GM18499 (cell line): ENCODE measurements around the gene TAF1D.
"Not testable (repeated sequence)": the region's sequence is repeated elsewhere in the genome, so short reads cannot be mapped to it uniquely, and the experiment has no call there.

Source experiments
- ATAC-seq: cut with Tn5 transposase; IDR thresholded peaks from one replicate; pipeline ENCODE4 v1.9.1; 2021; ENCODE audit warnings: moderate number of reproducible peaks; ENCODE audit not compliant: insufficient read depth, unreplicated experiment

The TAF1D gene, protein sequence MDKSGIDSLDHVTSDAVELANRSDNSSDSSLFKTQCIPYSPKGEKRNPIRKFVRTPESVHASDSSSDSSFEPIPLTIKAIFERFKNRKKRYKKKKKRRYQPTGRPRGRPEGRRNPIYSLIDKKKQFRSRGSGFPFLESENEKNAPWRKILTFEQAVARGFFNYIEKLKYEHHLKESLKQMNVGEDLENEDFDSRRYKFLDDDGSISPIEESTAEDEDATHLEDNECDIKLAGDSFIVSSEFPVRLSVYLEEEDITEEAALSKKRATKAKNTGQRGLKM

DNA sequence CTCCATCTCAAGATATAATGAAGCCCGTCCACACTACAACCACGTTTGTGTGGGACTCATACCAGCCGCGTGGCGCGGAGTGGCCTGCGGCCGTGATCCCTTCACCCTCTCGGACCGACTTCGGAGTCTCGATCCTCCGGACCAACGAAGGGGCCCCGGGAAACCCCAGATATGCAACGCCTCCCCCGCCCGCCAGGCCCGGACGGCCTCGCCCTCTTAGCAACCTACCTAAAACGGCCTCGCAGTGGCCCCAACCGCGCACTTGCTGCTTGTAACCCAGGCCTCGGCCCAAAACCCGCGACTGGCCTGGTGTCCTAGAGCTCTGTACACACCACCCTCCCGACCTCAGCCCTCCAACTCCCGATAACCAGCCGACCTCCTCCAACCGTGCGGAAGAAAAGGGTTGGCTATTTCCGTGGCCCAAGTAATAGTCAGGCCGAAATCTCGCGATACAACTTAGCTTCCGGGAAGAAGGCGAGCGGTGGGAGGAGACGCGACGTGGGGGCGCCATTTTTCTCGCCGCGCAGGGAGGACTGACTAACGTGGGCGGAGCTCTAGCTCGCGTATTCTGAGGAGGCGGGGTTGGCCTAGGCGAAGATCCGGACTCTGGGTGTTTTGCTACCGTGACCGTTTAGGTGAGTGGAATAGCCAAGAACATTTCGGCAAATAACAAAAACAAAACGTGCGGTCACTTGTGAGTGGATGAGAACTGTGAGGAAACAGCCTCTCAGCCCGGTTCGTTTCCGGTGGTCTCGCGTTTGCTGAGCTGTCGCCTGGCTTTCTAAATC lies at the start of gene TAF1D, which contains the start of gene C11orf54:
TSS of gene TAF1D (minus strand) at position 402 of the 788 bp plus-strand sequence. CDS start 2,191 bp downstream, outside the sequence.
TSS of gene C11orf54 (plus strand) at position 579 of the 788 bp plus-strand sequence. CDS start 5,722 bp downstream, outside the sequence.
- ATAC-seq: peak; percentile 66

DNA sequence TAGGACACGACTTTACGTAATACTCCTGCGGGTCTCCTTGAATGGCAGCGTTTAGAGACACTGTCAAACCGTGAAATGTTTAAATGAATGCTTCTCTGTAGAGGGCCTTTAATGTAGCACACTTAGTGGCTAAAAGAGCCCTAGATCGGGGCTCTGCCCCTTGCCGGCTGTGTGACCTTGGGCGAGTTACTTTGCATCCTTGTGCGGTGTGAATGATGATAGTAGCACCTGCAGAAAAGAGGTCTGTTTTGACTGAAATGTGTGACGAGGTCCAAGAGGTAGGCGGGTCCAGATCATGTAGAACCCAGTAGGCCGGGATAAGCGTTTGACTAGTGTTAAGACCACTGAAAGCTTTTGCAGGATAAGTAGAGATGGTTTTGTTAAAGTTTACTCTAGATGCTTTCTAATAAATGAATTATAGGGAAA lies 43.7 kb upstream of the TAF1D start:
- peak; percentile 27 for ATAC-seq

DNA sequence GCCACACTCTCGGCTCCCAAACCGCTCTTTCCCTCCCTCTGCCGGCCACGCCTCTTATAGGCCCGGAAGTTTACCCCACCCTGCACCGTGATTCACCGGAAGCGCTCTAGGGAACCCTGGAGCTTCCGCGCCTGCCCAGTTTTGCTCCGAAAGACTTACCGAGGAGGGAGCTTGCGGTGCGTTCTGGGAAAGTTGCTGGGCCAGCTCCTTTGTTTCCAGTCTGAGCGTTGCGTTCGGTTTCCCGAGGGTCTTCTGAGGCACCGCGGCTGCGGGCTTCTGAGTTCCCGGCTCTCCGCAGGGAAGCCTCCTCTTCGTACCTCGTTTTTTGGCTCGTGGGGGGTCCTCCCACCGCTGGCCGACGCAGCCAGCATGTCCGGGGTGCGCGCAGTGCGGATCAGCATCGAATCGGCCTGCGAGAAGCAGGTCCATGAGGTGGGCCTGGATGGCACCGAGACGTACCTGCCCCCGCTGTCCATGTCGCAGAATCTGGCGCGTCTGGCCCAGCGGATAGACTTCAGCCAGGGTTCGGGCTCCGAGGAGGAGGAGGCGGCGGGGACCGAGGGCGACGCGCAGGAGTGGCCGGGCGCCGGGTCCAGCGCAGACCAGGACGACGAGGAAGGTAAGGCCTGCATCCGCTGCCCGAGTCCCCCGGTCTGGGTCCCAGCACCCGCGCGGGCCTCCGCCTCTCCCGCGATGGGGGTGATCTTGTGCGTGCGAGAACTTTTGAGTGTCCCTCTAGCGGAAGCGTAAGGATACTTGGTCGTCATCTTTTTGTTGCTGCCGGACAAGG lies 43.0 kb upstream of the TAF1D start, which contains the start of gene MED17:
TSS of gene MED17 (plus strand) at position 138 of the 790 bp plus-strand sequence. CDS start at position 370, 232 bp downstream.
- ATAC-seq: peak; percentile 86

DNA sequence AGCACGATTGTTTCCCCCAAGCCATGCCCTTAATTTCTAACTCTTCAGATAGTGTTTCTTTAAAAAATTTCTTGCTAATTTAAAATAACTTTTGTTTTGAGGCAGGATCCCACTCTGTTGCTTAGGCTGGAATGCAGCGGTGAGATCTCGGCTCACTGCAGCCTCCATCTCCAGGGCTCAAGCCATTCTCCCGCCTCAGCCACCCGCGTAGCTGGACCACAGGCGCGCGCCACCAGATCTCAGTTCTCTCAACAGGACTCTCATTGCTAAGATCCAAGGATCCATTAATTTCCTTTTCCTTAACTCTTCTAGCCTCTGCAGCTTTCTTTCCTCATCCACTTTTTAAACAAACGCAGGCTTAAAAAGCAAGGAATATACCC lies 42.5 kb upstream of the TAF1D start:
- ATAC-seq: peak; percentile 30

DNA sequence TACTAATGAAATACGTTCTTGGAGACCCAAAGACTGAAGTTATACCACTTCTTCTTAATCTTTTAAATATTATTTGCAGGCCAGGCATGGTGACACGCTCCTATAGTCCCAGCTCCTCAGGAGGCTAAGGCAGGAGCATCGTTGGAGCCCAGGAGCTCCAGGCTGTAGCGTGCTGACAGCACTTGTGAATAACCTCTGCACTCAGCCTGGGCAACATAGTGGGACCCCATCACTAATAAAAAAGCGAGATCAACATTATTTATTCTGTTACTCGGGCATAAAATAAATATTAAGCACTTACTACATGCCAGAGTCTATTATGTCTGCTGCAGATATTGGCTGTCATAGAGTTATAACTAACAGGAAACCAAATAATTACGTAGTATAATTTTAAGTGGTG lies 42.1 kb upstream of the TAF1D start:
- no peak for ATAC-seq

DNA sequence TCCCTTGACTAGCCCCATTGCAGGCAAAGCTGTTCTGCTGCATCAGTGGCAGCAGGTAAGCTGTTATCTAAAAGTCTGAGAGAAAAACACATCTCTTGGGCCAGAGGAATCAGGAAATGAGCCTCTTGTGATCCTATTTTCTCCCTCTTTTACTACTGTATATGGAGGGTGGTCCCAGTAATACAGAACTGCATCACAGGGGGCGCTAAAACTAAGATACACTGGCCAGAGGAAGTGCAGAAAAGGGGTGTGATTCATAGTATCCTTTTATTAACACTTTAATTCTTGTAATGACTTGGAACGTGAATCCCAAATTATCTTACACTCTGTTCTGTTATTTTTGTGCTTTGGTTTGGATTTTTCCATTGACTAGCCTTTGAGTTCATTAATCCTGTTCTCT lies 34.0 kb upstream of the TAF1D start:
- ATAC-seq: no peak

DNA sequence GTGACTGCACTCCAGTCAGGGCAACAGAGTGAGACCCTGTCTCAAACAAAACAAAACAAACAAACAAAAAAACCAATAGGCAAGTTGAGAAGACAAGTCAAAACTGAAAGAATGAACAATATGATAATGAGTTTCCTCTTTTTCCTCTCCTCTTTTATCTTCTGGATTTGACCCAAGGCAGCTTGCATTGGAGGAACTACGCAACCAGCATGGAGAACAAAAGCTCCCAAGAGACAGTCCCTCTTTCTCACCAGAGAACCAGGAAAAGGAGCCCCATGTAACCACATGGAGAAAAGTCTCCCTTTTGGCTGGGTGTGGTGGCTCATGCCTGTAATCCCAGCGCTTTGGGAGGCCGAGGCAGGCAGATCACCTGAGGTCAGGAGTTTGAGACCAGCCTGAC lies 33.3 kb upstream of the TAF1D start:
- ATAC-seq: not testable (repeated sequence)

DNA sequence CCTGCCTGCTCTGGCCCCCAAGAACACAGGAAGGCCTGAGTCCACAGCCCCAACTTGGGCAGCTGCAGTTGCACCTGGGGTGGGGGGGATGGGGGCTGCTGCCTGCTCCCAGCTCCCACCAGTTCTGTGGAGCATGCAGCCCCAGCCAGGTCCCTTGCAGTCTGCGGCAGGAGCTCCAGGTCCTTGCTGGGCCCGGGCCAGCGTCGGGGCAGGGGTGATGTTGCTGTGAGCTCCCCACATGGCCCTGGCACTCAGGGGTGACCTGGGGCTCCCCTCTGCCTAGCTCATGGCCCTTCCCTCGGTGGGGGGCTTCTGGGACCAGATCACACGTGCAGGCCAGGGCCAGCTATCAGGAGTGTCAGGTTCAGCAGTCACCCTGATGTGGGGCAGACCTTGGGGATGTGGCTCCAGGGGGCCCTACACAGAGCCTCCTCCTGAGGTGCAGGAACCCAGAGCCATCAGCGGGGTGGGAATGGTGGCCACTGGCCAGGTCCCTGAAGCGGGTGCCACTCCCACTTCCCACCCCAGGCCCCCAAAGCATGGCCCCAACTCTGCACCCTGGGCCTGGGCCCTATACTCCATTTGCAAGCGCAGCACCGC lies 32.4 kb upstream of the TAF1D start:
- ATAC-seq: no peak

DNA sequence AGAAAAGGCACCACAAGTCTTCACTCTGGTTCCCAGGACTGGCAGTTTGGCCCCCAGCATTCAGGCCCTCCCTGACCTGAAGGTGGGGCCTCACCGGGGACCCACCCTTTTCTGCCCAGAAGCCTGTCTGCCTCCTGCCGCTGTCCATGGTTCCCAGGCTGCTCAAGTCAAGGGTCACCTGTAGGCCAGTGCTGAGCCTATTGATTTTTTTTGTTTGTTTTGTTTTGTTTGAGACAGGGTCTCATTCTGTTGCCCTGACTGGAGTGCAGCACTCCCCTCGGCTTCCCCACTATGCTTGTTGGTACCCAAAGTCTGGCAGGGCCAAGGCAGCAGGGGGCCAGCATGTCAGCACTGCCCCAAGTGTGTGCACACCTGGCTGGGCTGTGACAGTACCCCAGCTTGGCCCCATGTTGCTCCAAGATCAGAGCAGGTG lies 31.8 kb upstream of the TAF1D start:
- ATAC-seq: no peak

DNA sequence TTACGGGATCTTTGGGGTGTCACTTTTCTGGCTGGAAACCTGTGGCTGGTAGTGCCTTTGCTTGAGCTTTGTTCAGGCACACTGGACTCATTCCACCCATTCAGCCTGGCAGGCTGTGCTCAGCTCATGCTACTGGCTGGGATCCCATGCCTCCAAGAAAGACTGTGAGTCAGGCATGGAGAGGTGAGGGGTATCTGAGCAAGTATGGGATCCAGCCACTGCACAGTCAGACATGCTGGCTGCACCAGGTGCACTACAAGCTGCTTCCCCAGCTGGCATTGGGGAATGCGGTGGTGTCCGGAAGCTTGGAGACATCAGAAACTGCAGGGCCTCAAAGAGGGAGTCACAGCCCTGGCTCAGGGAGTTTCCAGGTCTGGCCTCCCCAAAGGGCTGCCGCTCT lies 30.8 kb upstream of the TAF1D start:
- no peak for ATAC-seq

DNA sequence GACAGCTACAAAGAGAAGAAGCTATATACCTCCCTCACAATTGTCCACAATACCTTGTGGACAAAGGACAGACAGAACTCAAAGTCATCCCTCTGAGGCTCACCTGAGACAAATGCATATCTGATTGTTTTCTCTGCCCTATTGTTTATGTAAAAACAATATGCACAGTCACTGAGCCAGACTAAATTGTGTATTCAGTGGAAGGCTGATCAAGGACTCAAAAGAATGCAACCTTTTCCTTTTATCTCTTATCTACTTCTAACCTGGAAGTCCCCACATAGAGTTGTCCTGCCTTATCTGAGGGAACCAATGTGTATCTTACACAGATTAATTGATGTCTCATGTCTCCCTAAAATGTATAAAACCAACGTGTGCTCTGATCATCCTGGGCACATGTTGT lies 28.9 kb upstream of the TAF1D start:
- no peak for ATAC-seq

DNA sequence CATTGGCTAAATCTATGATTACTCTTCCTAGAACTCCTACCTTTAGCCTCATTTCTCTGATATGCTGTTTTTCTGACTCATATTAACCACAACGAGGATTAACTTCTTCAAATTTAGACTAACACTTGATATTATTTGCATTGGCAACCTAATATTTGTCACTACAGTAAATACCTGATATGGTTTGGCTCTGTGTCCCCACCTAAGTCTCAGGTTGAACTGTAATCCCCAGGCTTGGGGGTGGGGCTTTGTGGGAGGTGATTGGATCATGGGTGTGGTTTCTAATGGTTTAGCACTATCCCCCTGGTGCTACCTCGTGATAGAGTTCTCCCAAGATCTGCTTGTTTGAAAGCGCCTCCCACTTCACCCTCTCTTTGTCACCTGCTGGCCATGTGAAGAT lies 25.7 kb upstream of the TAF1D start:
- no peak for ATAC-seq

DNA sequence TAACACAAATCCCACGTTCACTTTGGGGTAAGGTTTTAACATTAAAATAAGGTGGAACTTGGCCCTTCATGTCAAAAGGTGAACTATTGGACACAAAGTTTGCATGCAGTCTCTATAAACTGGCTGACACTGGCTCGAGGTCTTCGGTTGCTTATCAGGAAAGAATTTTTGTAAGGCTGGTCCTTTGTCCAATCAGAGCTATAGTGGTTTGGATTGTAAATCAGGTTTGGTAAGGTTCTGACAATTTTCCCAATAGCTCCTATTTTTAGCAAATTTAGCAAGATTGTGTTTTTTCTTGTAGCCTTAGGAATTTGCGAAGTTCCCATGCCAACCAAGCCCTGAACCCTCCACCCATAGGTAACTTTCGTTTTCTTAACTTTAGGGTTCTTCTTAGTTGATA lies 25.2 kb upstream of the TAF1D start:
- ATAC-seq: no peak

DNA sequence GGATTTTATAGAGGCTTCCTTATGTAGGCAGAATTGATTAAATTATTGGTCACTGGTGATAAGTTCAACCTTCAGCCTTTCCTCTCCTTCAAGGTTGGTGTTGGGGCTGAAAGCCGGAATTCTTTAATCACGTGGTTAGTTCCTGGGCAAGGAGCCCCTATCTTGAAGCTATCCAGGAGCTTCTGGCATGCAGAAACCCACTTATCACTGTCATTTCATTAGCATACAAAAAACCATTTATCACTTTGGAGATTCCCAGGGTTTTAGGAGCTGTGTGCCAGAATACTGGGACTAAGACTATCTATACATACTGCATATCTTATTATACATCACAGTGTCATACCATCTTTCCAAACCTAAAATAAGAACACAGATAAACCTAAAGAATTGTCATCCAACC lies 24.3 kb upstream of the TAF1D start:
- ATAC-seq: no peak

DNA sequence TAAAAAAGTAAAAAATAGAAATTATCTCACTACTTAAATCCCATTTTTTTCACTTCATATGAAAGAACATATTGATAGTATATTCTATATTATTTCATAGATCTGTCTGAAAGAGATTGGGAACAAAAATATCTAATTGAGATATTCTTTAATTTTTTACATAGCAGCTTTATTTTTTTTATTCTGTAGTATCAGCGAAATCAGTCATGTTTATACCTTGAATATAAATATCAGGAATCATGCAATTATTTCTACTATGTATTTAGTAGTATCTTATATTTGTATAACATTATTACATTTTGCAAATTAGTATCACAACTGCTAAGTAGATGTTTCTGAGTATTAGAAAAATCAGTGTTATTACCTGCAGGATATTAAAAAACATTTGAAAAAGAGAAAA lies 20.6 kb upstream of the TAF1D start:
- no peak for ATAC-seq

DNA sequence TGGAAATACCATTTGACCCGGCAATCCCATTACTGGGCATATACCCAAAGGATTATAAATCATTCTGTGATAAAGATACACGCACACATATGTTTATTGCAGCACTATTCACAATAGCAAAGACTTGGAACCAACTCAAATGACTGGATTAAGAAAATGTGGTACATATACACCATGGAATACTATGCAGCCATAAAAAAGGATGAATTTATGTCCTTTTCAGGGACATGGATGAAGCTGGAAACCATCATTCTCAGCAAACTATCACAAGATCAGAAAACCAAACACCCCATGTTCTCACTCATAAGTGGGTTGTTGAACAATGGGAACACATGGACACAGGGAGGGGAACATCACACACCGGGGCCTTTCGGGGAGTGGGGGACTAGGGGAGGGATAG lies 17.8 kb upstream of the TAF1D start:
- not testable (repeated sequence) for ATAC-seq

DNA sequence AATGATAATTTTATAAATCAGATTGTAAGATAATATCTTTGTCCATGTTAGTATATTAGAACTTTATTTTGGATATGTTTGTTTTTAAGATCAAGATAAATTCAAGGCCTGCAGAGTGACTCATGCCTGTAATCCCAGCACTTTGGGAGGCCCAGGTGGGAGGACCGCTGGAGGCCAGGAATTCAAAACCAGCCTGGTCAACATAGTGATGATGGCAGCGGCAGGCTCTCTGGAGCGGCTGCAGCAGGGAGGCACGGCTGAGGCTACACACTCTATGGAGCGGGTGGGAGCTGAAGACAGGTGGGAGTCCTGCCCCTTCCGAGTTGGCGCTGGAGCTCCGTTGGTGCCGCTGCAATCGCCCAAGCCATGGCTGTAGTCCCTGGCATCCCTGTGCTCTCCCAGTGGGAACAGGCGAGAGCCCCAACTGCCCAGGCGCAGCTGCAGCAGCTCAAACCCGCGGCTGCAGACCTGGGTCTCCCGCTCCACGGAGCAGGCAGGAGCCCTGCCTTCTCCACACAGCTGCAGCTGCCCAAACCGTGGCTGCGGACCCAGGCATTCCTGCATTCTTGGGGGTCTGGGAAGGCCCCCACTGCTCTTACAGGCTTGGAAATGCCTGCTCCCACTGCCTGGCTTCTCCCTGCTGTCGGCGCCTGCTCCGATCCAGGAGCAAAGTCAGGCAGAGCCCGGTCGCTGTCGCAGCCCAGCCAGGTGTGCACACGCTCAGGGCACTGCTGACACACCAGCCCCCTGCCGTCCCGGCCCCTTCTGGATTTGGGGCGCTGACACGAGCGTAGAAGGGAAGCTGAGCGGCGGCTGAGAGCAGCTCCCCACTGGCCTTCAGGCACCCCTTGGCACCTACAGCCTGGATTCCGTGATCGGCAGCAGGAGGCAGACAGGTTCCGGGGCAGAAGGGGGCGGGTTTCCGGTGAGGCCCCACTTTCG lies 16.9 kb upstream of the TAF1D start:
- ATAC-seq: no peak

DNA sequence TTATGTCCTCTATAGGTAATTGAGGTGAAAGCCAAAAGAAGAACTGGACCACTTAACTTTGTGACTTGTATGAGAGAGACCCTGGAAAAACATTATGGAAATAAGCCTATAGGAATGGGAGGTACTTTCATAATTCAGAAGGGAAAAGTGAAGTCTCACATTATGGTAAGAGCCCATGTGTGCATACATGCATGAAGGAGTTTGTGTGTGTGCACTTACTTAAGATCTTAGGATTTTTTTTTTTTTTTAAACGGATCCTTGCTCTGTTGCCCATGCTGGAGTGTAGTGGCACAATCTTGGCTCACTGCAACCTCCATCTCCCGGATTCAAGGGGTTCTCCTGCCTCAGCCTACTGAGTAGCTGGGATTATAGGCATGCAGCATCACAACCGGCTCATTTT lies 16.0 kb upstream of the TAF1D start:
- ATAC-seq: no peak

DNA sequence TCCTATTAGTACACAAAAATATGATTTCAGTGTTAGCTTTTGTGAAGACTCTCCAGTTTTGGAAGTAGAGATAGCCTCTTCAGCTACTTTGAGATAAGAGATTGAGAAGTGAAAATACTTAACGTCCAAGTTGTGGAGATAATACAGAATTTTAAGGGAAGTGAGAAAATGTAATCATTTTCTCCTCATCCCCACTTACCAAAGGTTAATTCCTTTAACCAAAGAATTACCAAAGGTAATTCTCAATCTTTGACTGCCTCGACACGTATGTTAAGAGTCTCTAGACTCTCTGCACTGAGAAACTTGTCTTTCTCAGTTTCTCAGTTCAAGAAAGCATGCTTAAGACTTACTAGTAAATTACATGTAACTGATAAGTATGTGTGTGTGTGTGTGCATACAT lies 15.5 kb upstream of the TAF1D start:
- ATAC-seq: no peak
